LNCAP (cell line): ENCODE data around the gene DMD.

ENCODE experiments used
- TF ChIP-seq, protein P1 (sequence below): fragments of 450-650 bp; IDR thresholded peaks from 2 replicates; pipeline ENCODE4 v1.5.1; 2017; ENCODE audit warnings: mild to moderate bottlenecking

DMD gene

DNA sequence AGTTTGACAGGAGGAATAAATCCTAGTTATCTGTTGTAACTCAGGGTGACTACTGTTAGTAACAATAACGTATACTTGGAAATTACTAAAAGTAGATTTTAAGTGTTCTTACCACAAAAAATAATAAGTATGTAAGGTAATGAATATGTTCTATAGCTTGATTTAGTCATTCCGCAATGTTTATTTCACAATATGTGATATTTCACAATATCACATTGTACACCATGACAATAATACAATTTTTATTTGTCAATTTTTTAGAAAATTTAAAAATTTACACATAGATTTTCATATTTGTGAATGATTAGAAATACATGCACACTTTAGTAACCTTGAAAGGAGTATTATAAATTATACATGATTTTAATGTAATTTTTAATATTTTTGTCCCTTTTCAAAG is 1326.8 kb downstream of the DMD start:
- TF ChIP-seq, protein P1, sequence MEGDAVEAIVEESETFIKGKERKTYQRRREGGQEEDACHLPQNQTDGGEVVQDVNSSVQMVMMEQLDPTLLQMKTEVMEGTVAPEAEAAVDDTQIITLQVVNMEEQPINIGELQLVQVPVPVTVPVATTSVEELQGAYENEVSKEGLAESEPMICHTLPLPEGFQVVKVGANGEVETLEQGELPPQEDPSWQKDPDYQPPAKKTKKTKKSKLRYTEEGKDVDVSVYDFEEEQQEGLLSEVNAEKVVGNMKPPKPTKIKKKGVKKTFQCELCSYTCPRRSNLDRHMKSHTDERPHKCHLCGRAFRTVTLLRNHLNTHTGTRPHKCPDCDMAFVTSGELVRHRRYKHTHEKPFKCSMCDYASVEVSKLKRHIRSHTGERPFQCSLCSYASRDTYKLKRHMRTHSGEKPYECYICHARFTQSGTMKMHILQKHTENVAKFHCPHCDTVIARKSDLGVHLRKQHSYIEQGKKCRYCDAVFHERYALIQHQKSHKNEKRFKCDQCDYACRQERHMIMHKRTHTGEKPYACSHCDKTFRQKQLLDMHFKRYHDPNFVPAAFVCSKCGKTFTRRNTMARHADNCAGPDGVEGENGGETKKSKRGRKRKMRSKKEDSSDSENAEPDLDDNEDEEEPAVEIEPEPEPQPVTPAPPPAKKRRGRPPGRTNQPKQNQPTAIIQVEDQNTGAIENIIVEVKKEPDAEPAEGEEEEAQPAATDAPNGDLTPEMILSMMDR, result no peak

DNA sequence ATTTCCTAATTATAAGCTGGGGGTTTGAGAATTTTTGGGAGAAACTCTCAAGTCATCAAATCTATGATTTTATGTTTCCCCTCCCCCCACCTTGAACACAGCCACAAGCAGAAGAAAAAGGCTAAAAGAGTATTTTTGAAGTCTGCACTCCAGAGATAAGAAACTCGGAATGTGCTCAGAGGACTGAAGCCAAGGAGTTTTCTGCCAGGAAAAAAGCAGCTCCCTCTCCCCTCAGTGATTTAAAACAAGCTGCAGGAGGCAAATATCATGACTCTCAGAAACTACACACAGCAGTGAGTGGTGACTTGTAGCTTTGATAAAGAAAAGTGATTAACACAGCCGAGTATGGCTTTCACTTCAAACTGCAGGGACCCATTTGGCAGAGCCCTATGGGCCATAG is 1339.3 kb downstream of the DMD start:
- TF ChIP-seq, protein P1, result no peak

DNA sequence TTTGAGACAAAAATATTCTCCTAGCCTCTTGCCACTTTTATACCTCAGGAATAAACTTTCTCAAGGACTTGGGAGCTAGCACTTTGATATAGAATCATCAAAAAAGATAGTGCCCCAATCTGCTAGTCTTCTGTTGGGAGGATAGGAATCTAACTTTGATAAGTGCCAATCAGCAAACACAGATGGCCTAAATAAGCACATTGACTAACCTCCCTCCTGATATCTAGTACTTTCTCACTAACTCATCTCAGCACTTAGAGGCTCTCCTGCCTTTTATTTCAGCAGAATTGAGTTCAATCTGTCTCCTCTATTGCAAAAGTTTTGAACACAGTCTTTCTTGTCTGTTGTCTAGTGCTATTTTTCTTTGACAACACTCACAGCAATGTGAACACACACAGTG is 1341.1 kb downstream of the DMD start:
- TF ChIP-seq, protein P1, result no peak

DNA sequence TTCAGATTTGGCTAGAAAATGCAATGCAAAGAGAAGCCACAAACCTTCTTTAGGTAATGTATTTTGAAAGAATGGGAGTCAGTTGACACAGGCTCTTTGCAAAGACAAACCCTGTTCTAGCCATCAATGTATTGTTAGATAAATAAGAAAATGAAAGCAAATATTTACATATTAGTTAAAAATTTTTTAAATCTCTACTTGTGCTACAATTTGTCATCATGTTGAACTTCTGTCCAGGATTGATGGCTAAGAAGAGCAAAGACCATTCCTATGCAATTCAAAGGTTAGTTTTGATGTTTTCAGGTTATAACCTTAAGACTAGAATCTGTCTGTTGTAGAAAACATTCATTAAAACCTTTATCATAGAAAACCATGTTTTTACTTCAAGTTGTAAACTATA is 1350.7 kb downstream of the DMD start:
- TF ChIP-seq, protein P1, result no peak

DNA sequence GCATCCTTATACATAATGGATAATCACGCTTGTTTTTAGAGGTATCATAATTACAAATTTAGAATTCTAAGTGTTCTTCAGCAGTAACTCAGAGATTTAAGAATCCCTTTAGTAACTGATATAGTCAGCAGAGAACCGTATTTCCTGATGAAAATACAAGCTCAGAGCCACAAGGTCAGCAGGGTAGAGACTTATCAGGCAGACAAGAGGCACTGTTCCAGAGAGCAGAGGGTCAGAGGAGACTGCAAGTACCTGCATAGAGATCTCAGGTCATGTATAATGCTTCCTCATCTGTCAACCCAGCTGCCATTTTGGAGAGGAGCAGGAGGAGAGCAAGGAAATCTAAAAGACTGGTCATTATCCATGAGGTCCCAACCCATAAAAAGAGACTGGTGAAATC is 1352.4 kb downstream of the DMD start:
- TF ChIP-seq, protein P1, result no peak

DNA sequence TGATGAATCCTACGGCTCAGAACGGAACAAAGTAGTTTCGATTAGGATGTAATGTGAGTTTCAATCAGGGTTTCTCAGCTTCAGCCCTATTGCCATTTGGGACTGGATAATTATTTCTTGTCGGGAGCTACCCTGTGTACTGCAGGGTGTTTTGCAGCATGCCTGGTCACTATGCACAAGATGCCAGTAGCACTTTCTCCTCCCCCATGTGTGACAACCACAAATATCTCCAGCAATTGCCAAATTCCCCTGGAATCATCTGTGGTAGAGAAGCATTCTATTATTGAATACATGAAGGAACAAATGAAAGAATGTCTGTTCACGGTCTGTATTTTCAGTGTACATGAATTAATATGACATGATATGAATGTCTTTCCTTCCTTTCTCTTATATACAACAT is 1356.6 kb downstream of the DMD start:
- TF ChIP-seq, protein P1, result no peak

DNA sequence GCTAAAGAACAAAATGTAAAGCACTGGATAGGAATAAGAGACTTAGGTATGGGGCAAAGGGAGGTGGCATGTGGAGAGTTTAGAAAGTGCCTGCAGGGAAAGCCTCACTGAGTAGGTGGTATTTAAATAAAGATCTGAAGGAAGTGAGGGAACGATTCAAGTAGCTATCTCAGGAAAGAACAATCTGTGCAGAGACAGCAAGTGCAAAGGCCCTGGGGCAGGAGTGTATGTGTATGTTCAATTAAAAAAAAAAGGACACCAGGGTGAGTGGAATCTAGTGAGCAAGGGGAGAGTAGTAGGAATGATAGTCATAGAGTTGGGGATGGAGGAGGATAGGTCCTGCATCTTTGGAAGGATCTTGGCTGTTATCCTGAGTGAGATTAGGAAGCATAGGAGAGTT is 1359.6 kb downstream of the DMD start:
- TF ChIP-seq, protein P1, result no peak

DNA sequence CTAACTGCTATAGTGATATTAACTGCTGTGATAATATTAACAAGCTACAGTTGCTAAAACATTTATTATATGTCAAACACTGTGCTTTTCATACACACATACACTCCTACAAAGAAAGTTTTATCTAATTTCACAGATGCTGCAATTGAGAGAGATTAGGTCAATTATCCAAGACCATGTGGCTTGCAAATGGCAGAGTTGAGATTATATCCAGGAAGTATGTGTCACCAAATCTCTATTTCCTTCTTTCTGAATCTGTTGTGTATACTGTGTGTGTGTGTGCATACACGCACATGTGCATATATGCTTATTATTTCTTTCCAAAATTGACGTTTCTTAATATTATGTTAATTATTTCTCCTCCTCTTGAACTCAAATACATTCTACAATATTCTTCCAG is 1363.6 kb downstream of the DMD start:
- TF ChIP-seq, protein P1, result no peak
